Measurements from ENCODE around the gene ZNF559.
"Not testable (repeated sequence)": the region's sequence is repeated elsewhere in the genome, so short reads cannot be mapped to it uniquely, and the experiment has no call there.

The ZNF559 gene

GRCh38 chr19:9323919-9324583, at the start of gene ZNF559:
TSS of gene ZNF559 (plus strand) at chr19:9324179. CDS start at chr19:9338550, 14,371 bp downstream.
- peak; percentile 35 for TF ChIP-seq CTCF (IDR thresholded peaks at IDR 0.05; ENCODE audit: low read depth, low read length, missing control alignments)
- peak; percentile 81 for DNase-seq (ENCODE audit: extremely low read depth, low read depth)
- H3K4me3 ChIP-seq (replicated peaks; ENCODE audit: low read depth, low read length): peak within 1 kb of the TSS; percentile 70

- H3K4me3 ChIP-seq (replicated peaks; ENCODE audit: low read depth, low read length); DNase-seq (ENCODE audit: extremely low read depth, low read depth): not testable (repeated sequence)
Measured at GRCh38 chr19:9283485-9283884, 40.5 kb upstream of the ZNF559 start.

GRCh38 chr19:9289231-9289884, 34.6 kb upstream of the ZNF559 start:
- DNase-seq (ENCODE audit: extremely low read depth, low read depth): no peak
- H3K4me3 ChIP-seq (replicated peaks; ENCODE audit: low read depth, low read length): no peak overlapping the region
- no peak for TF ChIP-seq CTCF (IDR thresholded peaks at IDR 0.05; ENCODE audit: low read depth, low read length, missing control alignments)

- no peak for TF ChIP-seq CTCF (IDR thresholded peaks at IDR 0.05; ENCODE audit: low read depth, low read length, missing control alignments)
- no peak for DNase-seq (ENCODE audit: extremely low read depth, low read depth)
- no peak overlapping the region for H3K4me3 ChIP-seq (replicated peaks; ENCODE audit: low read depth, low read length)
Measured at GRCh38 chr19:9295411-9295849, 28.5 kb upstream of the ZNF559 start.

GRCh38 chr19:9296336-9296735, 27.6 kb upstream of the ZNF559 start:
- no peak overlapping the region for H3K4me3 ChIP-seq (replicated peaks; ENCODE audit: low read depth, low read length)
- DNase-seq (ENCODE audit: extremely low read depth, low read depth): no peak
- TF ChIP-seq CTCF (IDR thresholded peaks at IDR 0.05; ENCODE audit: low read depth, low read length, missing control alignments): no peak

GRCh38 chr19:9306443-9306842, 17.5 kb upstream of the ZNF559 start:
- DNase-seq (ENCODE audit: extremely low read depth, low read depth): no peak
- no peak for TF ChIP-seq CTCF (IDR thresholded peaks at IDR 0.05; ENCODE audit: low read depth, low read length, missing control alignments)
- H3K4me3 ChIP-seq (replicated peaks; ENCODE audit: low read depth, low read length): no peak overlapping the region

GRCh38 chr19:9308091-9308770, 15.7 kb upstream of the ZNF559 start:
- DNase-seq (ENCODE audit: extremely low read depth, low read depth): no peak
- no peak overlapping the region; the same call in 1 of the 2 replicates for H3K4me3 ChIP-seq (replicated peaks; ENCODE audit: low read depth, low read length)
- no peak for TF ChIP-seq CTCF (IDR thresholded peaks at IDR 0.05; ENCODE audit: low read depth, low read length, missing control alignments)

All from HFF-Myc (cell line).